GM18507 (cell line): ENCODE measurements around the gene MED12L.
A peak's percentile ranks its signal among the peaks of the same experiment; 100 is the strongest.
"Not testable (repeated sequence)": the region's sequence is repeated elsewhere in the genome, so short reads cannot be mapped to it uniquely, and the experiment has no call there.

Experiments used
- DNase-seq: peaks from one replicate; pipeline ENCODE4 v3.0.0; 2011; ENCODE audit warnings: low read depth; ENCODE audit not compliant: insufficient read length; ENCODE audit errors: extremely low spot score
- FAIRE-seq: peaks from 2 replicates; lab custom pipeline; 2011; peaks lifted over from hg19 to GRCh38; lab: Jason Lieb, UNC

Gene MED12L

GRCh38 chr3:151383956-151384355 is 298.5 kb downstream of the MED12L start:
- FAIRE-seq = peak; percentile 71

GRCh38 chr3:151384741-151385174 is 299.3 kb downstream of the MED12L start, which contains the start of gene P2RY12:
Gene P2RY12, minus strand, starts transcription at chr3:151384753. Its CDS starts 45,908 bp downstream, at chr3:151338845.
- FAIRE-seq (peak; percentile 93), DNase-seq (no peak)

More at GRCh38 chr3:151383956-151384355, 298.5 kb downstream of the MED12L start:
- DNase-seq = no peak

- DNase-seq (no peak), FAIRE-seq (peak; percentile 29)
Observed at GRCh38 chr3:151386056-151386455, 300.6 kb downstream of the MED12L start.

GRCh38 chr3:151387432-151387831 is 302.0 kb downstream of the MED12L start:
- DNase-seq (no peak), FAIRE-seq (no peak)

GRCh38 chr3:151387842-151388241 is 302.4 kb downstream of the MED12L start:
- FAIRE-seq (peak; percentile 68), DNase-seq (no peak)

- DNase-seq (no peak), FAIRE-seq (no peak)
Observed at GRCh38 chr3:151391720-151392119, 306.3 kb downstream of the MED12L start.

GRCh38 chr3:151392191-151392590 is 306.7 kb downstream of the MED12L start:
- FAIRE-seq = not testable (repeated sequence)

GRCh38 chr3:151393146-151393830 is 307.8 kb downstream of the MED12L start:
- no peak for FAIRE-seq
- no peak for DNase-seq

More at GRCh38 chr3:151392191-151392590, 306.7 kb downstream of the MED12L start:
- not testable (repeated sequence) for DNase-seq

GRCh38 chr3:151393941-151394340 is 308.5 kb downstream of the MED12L start:
- FAIRE-seq (no peak), DNase-seq (no peak)

- no peak for FAIRE-seq
- no peak for DNase-seq
Observed at GRCh38 chr3:151394611-151395010, 309.1 kb downstream of the MED12L start.

- DNase-seq (no peak), FAIRE-seq (no peak)
Observed at GRCh38 chr3:151395806-151396205, 310.3 kb downstream of the MED12L start.

- DNase-seq = no peak
- FAIRE-seq = no peak
Observed at GRCh38 chr3:151398895-151399294, 313.4 kb downstream of the MED12L start.

GRCh38 chr3:151400341-151400740 is 314.9 kb downstream of the MED12L start:
- FAIRE-seq (no peak), DNase-seq (no peak)

- no peak for DNase-seq
- no peak for FAIRE-seq
Observed at GRCh38 chr3:151402349-151402748, 316.9 kb downstream of the MED12L start.

- DNase-seq (no peak), FAIRE-seq (no peak)
Observed at GRCh38 chr3:151403246-151403645, 317.8 kb downstream of the MED12L start.

GRCh38 chr3:151404316-151404715 is 318.9 kb downstream of the MED12L start:
- FAIRE-seq (peak; percentile 29), DNase-seq (no peak)

GRCh38 chr3:151407928-151408327 is 322.5 kb downstream of the MED12L start:
- DNase-seq = no peak
- no peak for FAIRE-seq

GRCh38 chr3:151410891-151411559 is 325.6 kb downstream of the MED12L start:
- no peak for DNase-seq
- FAIRE-seq = no peak

- no peak for DNase-seq
- FAIRE-seq = no peak
Observed at GRCh38 chr3:151412989-151413388, 327.5 kb downstream of the MED12L start.

GRCh38 chr3:151415289-151415688 is 329.8 kb downstream of the MED12L start:
- FAIRE-seq (no peak), DNase-seq (no peak)

- FAIRE-seq = no peak
- no peak for DNase-seq
Observed at GRCh38 chr3:151419806-151420205, 334.3 kb downstream of the MED12L start.
